Measurements from ENCODE around the gene LRRC25.

Gene LRRC25

GRCh38 chr19:18377026-18377425 is 20.4 kb downstream of the LRRC25 start:
- H3K4me3 ChIP-seq (ENCODE audit: low read depth, low read length), result no peak overlapping the region
- DNase-seq (ENCODE audit: low read depth), result no peak

DNA sequence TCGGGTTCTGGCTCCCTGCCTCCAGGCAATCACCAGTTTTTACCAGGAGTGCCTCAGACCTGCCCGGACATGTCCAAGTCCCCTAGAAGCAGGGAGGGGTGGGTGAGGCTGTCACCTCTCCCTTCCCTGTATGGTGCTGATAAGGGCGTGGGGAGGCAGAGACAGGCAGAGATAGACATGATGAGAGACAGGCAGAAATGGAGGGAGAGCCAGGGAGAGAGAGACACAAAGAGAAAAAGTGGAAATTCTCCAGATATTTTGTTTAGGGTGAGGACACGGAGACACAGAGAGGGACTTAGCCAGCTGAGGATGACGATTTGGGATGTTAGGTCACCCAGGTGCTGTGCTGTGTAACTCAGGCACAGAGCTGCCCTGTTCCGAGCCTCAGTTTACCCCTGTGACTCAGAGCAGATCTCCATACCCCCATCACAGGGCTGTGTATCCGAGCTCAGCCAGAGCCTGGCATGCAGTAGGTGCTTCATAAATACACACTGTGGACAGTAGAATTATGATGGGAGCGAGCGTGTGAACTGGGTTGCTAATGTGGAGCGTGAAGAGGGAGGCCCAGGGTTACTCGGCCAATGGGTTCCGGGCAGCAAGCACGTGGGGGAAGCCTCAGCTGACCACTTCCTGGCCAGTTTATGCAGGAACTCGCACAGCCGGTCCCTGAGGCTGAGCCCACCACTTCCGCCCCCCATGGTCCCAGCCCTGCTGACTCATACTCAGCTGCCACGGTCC is 23.4 kb downstream of the LRRC25 start:
- no peak overlapping the region for H3K4me3 ChIP-seq (ENCODE audit: low read depth, low read length)
- DNase-seq (ENCODE audit: low read depth), result peak; percentile 97
- TF ChIP-seq POLR2A (IDR thresholded peaks at IDR 0.05; ENCODE audit: extremely low read depth, insufficient read length), result no peak
- TF ChIP-seq, protein P1, sequence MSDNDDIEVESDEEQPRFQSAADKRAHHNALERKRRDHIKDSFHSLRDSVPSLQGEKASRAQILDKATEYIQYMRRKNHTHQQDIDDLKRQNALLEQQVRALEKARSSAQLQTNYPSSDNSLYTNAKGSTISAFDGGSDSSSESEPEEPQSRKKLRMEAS (IDR thresholded peaks at IDR 0.05; ENCODE audit: low read depth, low read length), result peak; percentile 97
- peak; percentile 91 for TF ChIP-seq MYC (IDR thresholded peaks at IDR 0.05; ENCODE audit: low read depth, low read length)
- no peak for TF ChIP-seq CTCF (IDR thresholded peaks at IDR 0.05; ENCODE audit: low read depth, low read length)

More at GRCh38 chr19:18377026-18377425, 20.4 kb downstream of the LRRC25 start:
- TF ChIP-seq, protein P1 (IDR thresholded peaks at IDR 0.05; ENCODE audit: low read depth, low read length), result no peak
- TF ChIP-seq MYC (IDR thresholded peaks at IDR 0.05; ENCODE audit: low read depth, low read length), result no peak
- no peak for TF ChIP-seq CTCF (IDR thresholded peaks at IDR 0.05; ENCODE audit: low read depth, low read length)
- no peak for TF ChIP-seq POLR2A (IDR thresholded peaks at IDR 0.05; ENCODE audit: extremely low read depth, insufficient read length)

GRCh38 chr19:18373407-18373891 is 24.0 kb downstream of the LRRC25 start:
- TF ChIP-seq CTCF (IDR thresholded peaks at IDR 0.05; ENCODE audit: low read depth, low read length) (no peak), POLR2A (IDR thresholded peaks at IDR 0.05; ENCODE audit: extremely low read depth, insufficient read length) (no peak), MYC (IDR thresholded peaks at IDR 0.05; ENCODE audit: low read depth, low read length) (no peak)
- TF ChIP-seq, protein P1 (IDR thresholded peaks at IDR 0.05; ENCODE audit: low read depth, low read length), result no peak
- H3K4me3 ChIP-seq (ENCODE audit: low read depth, low read length), result no peak overlapping the region
- DNase-seq (ENCODE audit: low read depth), result no peak

DNA sequence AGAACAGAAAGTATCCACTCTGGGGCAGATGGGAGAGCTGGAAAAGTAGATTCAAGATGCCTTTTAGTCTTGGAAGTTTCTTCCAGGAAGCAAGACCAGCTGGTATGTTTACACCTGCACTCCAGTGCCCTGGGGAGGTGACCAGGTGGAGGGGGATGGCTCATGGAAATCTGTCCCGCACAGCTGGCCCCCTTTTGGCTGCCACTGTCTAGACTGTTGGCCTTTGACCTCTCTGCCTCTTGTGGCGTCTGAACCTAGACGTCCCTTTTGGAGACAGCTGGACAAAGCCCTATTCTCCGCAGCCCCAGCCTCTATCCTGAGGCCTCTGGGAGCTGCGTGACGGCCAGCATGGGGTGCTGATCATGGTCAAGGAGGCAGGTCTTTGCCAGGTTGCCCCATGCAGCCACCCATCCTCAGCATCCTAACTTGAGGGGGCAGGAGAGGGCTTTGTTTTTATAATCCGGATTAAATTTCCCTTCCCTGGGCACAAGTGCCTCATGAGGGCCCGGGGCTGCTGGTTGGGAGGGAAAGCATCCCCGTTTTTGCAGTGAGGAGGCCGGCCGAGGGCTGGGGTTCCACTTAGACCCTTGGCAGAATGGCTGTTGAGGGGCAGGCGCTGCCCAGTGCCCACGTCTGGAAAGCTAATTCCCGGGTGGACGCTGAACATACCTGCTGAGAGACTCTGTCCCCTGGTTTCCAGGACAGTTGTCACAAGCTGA is 28.8 kb downstream of the LRRC25 start:
- no peak overlapping the region for H3K4me3 ChIP-seq (ENCODE audit: low read depth, low read length)
- DNase-seq (ENCODE audit: low read depth), result no peak

GRCh38 chr19:18366021-18366435 is 31.4 kb downstream of the LRRC25 start:
- no peak for TF ChIP-seq POLR2A (IDR thresholded peaks at IDR 0.05; ENCODE audit: extremely low read depth, insufficient read length)
- no peak for TF ChIP-seq CTCF (IDR thresholded peaks at IDR 0.05; ENCODE audit: low read depth, low read length)
- TF ChIP-seq, protein P1 (IDR thresholded peaks at IDR 0.05; ENCODE audit: low read depth, low read length), result no peak
- no peak for TF ChIP-seq MYC (IDR thresholded peaks at IDR 0.05; ENCODE audit: low read depth, low read length)
- no peak for DNase-seq (ENCODE audit: low read depth)
- H3K4me3 ChIP-seq (ENCODE audit: low read depth, low read length), result no peak overlapping the region

More for the DNA sequence above, 28.8 kb downstream of the LRRC25 start:
- TF ChIP-seq MYC (IDR thresholded peaks at IDR 0.05; ENCODE audit: low read depth, low read length), result no peak
- no peak for TF ChIP-seq CTCF (IDR thresholded peaks at IDR 0.05; ENCODE audit: low read depth, low read length)
- TF ChIP-seq, protein P1 (IDR thresholded peaks at IDR 0.05; ENCODE audit: low read depth, low read length), result no peak
- TF ChIP-seq POLR2A (IDR thresholded peaks at IDR 0.05; ENCODE audit: extremely low read depth, insufficient read length), result no peak
